HG03095 (cell line): ENCODE results near the gene TAAR9.

ENCODE experiments used
- ATAC-seq: cut with Tn5 transposase; IDR thresholded peaks from one replicate; pipeline ENCODE4 v1.9.1; 2021; ENCODE audit warnings: moderate library complexity; ENCODE audit not compliant: unreplicated experiment

TAAR9 gene, protein sequence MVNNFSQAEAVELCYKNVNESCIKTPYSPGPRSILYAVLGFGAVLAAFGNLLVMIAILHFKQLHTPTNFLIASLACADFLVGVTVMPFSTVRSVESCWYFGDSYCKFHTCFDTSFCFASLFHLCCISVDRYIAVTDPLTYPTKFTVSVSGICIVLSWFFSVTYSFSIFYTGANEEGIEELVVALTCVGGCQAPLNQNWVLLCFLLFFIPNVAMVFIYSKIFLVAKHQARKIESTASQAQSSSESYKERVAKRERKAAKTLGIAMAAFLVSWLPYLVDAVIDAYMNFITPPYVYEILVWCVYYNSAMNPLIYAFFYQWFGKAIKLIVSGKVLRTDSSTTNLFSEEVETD

DNA sequence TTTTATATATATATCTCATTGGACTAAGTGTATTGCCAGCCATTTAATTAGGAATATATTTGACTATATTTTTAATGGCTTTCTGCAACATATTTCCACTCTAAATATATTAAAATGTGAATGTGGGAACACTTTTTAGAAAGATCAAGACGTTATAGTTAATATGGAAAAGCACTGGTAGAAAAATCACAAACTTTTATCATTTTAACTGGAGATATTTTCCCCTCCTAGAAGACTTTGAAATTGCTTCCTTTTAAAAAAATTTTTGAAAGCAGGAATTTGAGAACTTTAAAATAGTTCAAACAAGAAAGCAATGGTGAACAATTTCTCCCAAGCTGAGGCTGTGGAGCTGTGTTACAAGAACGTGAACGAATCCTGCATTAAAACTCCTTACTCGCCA lies at the start of gene TAAR9:
Gene TAAR9 (plus strand): TSS at position 301 of the 400 bp plus-strand sequence. CDS start 13 bp downstream, at position 314.
- ATAC-seq: no peak

DNA sequence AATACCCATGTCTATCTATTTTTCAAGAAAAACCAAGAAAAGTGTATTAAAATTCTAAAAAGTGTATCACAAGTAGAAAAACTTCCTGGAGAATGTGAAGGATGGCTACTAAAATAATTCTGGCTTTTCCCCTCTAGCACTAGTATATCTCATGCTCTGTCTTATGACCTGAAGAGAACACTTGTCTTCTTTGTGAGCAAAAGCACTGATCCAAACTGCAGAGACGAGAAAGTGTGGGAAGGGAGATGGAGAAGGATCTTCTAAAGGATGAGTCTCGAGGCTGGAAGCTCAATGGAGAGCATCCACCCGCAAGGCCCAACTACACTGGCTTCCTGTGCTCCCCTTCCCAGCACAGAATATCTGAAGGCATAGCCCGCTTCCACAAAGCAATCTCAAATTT lies 48.7 kb upstream of the TAAR9 start:
- ATAC-seq: no peak

DNA sequence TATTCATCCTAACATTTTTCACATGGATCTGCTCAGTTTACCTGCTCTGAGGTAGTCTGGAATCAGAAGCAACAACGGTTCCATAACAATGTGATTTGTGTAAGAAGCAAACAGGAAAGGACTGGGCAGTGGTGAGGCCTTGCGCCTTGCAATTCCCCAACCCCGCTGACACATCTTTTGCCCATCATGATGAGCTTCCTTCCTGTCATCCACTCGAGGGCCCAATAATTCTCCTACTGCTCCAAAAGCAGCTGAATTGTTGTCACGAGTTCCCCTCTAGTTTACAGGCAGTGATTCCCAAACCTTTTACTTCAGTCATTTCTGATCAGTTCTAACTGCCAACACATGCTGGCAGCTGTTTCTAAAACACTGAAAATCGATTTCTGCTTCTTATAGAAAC lies 48.1 kb upstream of the TAAR9 start:
- ATAC-seq: peak; percentile 45

DNA sequence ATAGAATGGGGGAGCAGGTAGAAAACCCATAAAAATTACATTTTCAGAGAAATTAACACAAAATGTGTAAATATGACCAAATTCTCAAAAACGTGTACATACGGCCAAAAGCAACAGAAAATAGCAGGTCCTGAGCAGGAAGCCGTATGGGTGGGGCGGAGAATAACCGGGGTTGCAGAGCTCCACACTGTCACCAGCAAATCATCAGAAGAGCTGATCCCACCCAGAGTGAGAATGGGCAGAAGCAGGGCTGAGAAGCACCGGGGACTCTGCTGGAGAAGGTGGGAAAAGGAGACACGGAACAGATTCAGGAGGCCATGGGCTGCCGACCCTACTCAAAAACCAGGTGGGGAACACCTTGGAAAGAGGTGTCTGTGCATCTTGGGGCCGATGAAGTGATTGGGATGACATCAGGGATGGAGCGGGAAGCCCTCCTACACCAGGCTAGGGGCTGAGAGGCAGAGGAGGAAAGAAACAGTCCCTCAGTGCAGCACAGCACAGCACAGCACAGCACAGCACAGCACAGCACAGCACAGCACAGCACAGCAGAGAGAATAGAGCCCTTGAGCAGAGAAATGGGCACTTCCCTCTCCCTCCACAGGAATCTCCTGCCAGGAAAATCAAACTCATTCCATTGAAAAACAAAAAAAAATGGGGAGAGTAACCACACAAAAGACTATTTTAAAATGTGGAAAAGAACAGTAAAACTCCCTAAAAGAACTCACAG lies 47.4 kb upstream of the TAAR9 start:
- ATAC-seq: peak; percentile 49

DNA sequence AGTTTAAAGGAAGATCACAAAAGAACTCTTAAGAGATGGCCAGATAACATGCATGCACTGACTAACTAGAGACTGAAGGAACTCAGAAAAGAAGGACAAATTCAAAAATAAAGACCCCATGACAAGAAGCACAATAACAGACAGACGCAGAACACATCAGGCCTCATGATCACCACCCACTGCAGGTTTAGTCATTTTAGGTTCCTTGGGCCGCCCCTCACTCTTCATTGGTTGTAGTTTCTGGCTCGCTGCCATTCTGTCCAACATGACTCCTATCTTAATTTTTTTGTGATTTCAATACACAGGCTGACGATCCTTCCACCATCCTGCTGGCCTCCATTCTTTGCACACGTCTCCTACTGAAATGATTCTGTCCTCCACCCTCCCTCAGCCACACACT lies 46.8 kb upstream of the TAAR9 start:
- ATAC-seq: no peak

DNA sequence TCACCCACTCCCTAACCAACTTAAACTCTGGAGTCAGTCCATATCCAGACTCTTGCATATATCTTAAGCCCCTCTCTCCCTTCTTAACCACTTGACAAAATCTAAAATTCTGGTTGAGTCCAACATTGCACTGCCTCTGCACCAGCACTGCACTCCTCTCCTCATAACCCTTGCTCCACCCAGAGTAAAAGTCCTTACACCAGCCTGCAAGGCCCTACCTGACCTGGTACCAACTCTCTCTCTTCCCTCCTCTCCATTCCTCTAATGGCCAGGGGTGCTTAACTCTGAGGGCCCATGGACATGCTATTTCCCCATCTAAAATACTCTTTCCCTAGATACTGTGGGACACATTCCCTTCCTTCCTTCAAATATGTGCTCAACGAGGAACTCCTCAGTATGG lies 46.2 kb upstream of the TAAR9 start:
- no peak for ATAC-seq

DNA sequence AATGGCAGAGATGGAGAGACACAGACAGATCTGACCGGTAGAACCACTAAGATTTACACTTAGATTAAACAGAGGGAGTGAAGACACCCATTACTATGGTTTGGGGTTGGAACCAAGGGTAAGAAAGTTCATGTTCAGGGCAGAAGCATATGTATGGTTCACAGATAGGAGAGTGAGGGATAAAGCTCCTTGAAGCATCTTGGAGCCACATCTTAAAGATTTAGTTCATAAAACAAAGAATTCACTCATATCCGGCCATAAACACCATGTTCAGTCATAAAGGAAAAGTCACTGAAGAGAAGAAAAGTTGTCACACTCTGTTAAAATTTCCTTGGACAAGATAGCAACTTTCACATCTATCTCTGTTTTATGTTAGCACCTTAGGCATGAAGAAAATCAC lies 43.1 kb upstream of the TAAR9 start:
- no peak for ATAC-seq

DNA sequence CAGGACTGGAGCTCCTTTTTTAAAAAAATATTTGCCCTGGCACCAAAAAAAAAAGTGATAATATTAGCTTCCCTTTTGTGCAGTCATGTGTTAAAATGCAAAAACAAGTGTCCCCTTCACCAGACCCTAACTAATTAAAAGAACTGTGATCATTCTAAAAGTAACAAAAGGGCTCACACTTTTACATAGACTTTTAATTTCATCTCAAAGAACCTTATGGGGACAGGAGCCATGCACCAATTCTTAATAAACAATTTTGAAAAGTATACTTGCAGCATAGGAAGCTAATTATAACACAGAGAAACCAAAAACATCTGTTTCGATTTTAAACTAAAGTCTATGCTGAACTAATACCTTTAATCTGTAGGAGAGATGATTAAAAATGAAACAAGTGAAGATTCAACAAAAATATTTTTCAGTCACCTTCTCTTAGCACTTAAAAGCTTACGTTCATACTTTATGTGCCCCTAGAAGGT lies 42.4 kb upstream of the TAAR9 start:
- ATAC-seq: peak; percentile 47

DNA sequence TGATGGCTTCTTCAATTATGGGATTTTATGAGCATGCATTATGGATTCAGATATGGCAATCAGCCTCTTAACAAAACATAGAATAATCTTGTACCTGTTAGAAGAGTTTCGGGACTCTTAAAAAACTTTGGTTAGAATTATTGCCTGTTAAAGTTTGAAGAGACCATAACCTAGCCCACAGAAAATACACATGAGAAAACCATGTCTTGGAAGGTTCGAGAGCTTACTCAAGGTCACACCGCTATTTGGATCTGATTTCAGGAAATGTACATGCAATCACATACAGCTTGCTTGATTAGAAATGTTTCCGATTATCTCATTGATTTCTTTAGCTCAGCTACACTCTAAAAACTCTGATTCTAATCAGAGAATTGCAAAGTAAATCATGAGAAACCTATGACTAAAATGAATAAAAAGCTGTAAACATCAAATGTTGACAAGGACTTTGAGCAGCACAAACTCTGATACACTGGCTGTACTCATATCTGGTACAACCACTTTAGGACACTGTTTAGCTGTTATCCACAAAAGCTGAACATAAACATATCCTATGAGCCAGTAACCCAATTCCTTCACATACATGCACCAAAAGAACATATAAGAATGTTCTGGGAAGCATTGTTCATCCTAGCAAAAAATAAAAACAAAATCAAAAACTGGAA lies 41.4 kb upstream of the TAAR9 start:
- ATAC-seq: no peak

DNA sequence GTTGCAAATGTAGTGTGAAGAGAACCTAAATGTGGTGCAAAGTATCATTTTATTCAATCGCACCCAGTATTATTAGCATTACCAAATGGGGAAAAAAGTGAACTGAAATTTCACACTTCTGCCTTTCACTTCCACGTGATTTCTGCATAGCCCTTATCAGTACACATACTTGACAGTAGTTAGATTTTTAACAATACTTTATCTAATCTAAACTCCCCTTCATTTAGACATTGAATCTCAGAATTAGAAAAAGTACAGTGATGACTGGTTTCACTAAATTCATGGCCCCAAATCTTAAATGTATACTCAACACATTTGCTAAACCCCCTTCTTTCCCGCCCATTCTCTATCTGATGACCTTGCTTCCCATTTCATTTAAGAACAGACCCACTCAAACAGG lies 39.4 kb upstream of the TAAR9 start:
- ATAC-seq: peak; percentile 43

DNA sequence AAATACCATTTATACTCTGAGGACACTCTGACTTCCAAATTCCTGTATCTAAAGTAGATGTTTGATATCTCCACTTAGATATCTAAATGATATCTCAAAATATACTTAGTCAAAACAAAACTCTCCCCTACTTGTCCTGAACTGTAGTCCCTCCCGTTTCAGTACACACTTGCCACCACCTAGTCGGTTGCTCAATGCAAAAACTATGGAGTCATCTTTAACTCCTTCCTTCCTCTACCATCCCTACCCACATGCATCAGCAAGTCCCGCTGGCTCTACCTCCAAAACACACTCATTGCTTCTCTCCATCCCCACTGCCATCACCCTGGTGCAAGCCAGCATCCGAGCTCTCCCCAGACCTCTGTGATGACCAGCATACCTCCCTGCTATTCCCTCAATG lies 38.3 kb upstream of the TAAR9 start:
- no peak for ATAC-seq

DNA sequence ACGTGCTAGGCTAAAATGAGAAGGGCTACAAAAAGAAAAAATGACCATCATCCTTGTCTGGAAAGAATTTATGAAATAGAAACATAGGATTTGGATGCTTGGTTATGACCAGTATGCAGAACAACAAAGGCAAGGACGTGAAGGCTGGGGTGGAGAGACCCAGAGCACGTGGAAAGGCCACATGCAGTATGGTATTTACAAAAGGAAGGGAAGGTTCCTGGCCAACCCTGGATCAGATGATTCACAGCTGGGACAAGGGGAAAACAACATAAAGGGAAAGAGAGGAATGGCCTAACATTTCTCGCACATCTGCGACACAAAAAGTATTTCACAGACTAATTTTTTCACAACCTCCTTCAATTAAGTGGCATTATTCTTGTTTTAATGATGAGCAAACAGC lies 33.3 kb upstream of the TAAR9 start:
- no peak for ATAC-seq

DNA sequence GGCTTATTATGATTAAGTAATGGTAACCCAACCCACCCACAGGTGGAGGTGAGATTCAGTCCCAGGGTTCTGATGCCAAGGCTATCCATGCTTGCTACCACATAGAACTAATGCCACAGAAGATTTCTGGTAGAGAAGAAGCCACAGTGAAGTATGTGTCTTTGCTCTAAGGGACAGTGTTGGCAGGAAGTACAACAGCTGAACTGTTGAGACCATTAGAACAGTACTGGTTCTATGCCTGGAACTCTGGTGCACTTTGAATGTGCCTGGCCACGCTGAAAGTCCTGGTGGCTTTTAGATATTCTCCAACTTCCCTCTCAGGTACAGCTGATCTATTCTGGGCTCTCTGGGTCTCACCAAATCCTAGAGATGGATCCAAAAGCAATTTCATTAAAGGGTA lies 32.9 kb upstream of the TAAR9 start:
- ATAC-seq: no peak

DNA sequence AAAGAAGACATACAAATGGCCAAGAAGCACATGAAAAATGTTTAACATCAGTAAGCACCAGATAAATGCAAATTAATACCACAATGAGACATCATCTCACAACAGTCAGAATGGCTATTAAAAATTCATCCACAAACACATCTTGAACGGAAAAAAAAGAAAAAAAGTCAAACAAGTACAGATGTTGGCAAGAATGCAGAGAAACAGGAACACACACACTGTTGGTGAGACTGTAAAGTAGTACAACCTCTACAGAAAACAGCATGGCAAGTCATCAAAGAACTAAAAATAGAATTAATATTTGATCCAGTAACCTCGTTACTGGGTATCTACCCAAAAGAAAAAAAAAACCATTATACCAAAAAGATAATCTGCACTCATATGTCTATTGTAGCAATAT lies 31.6 kb upstream of the TAAR9 start:
- no peak for ATAC-seq

DNA sequence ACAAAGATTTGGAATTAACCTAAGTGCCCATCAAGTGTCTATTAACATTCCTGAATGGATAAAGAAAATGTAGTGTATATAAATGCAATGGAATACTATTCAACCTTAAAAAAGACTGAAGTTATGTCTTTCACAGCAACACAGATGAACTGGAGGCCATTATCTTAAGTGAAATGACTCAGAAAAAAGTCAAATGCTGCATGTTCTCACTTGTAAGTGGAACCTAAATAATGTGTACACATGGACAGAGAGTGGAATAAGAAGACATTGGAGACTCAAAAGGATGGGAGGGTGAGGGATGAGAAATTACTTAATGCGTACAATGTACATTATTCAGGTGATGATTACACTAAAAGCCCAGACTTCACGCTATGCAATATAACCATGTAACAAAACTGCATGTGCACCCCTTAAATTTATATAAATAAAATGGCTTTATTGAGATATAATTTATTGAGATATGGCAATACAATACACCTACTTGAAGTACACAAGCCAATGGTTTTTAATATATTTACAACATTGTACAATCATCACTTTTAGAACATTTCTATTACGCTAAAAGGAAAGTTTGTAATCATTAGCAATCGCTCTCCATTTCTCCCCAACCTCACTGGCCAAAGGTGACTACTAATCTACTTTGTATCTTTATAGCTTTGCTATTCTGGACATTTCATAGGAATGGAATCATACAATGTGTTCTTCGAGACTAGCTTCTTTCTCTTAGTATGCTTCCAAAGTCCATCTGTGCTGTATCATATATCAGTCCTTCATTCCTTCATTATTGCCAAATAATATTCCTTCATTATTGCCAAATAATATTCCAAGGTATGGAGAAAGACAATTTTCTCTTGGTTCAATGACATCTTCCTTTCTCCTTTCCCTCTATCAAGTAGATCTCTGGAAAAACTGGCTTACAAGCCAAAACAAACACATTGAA lies 30.9 kb upstream of the TAAR9 start:
- no peak for ATAC-seq

DNA sequence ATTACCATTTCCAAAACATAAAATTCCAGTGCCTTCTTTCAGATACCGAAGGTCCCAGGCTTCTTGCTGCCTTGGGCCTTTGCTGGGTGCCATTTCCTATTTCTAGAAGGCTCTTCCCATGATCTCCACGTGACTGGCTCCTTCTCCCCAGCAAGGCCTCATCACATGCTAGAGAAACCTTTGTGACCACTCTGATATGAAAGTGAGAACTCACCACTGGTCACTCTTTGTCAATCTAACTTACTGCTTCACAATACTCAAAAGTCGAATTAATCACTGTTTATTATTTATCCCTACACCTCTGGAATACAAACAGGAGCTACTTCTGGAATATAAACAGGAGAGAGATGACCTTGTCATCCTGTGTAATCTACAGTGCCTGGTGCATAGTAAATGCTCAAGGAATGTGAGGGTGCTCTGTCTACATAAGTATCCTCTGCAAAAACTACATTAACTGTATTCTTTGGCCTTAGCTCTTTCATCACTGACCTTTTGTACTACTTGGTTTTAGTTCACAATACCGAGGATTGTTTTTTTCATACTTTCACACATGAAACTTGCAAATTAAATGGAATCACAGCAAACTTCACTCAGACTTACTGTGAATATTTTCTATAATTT lies 26.8 kb upstream of the TAAR9 start:
- ATAC-seq: no peak

DNA sequence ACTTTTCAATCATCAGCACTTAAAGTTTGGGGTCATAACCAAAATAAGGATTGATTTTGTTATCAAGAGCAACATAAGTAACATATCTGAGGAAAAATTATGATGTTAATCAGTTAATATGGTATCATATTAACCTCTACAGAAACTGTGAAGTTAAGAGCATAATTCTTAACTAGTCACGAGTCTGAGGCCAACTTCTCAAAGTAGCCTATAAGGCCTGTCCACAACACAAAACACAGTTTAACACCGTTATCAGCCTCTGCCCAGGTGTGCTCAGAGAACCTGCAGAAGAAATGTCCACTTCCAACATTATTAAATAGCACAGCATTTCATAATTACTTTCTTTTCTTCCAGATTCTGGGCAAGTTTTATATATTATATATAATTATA lies 26.3 kb upstream of the TAAR9 start:
- no peak for ATAC-seq

DNA sequence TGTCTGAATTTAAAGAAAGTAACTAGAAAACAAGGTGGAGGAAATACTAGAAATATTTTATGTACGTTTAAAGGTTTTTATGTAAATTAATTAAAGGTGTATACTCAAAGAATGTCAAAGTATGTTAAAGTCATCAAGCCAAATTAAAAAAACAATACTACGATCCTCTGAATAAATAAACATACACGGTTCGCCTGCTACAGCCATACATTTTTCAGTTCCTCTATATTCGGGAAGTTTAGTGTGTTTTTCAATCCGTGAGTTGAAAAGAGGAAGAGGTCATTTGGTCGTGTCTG lies 25.8 kb upstream of the TAAR9 start:
- no peak for ATAC-seq

DNA sequence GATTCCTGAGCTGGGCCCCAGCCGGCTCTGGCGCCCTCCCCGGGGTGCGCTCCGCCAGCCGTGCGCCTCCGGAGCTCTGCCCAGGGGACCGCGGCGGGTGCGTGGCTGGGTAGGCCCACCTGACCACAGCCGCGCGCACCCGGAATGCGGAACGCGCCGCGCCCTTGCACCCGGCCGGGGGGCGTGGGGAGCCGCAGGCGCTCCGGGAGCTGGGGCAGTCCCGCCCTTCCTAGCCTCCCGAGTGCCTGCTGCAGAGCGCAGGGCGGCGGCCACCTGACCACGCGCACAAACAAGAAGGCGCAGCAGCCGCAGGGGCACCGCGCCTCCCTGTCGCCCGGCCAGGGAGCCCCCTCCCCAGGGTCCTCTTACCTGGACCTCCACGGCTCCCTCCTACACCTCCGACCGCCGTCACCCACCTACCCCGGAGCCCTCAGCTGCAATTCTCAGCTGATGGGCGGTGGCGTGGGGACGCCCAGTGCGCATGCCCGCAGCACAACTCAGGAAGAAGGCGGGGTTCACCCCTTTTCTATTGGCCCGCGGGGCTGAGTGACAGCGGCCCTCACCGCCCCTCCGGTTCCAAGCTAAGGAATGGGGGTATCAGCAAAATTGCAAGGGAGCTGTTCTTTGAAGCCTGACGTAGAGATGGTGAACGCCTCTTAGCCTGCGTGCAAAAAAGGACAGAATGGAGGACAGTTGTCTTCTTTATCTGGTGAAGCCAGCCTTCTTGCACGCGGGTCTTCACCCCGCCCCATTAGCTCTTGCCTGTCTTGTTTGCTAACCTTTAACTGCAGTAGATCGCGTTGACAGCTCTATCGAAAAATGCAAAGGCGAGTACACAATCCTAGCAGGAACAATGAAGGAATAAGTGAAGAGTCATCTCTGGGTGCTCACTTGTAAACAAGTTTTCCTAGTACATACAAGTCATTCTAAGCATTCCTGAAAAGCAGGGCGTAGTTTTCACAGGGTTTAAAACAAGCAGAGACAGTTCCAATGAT lies 25.1 kb upstream of the TAAR9 start, which contains the start of gene STX7:
Gene STX7 (minus strand): TSS at position 479 of the 995 bp plus-strand sequence. CDS start 9,586 bp downstream, outside the sequence.
- ATAC-seq: peak; percentile 86
